Measurements from ENCODE around the gene SCO2.

DNA sequence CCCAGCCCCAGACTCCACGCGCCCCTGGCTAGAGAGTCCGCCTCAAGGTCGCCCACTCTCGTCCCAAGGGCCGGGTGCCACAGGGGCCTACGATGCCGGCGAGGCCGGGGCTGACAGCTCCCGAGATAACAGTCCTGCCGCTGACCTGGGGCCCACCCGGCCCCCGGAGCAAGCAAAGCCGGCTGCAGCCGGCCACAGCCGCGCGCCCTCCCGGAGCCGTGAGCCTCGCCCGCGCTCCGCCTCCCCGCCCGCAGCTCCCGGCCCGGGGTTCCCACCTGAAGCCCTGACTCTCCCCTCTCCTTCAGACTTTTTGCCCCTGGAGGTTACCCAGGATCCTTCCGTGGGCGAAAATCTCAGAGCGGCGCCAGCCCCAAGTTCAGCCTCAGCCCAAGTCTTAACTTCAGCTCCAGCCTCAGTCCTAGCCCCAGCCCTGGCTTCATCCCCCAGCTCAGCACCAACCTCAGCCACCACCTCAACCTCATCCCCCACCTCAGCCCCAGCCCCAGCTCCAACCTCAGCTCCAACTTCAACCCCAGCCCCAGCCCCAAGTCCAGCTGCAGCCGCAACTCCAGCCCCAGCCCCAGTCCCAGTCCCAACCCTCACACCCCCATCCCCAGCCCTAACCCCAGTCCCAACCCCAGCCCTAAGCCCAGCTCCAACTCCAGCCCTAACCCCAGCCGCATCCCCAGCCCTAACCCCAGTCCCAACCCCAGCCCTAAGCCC, 22.0 kb upstream of the SCO2 start:
- TF ChIP-seq, protein P1, sequence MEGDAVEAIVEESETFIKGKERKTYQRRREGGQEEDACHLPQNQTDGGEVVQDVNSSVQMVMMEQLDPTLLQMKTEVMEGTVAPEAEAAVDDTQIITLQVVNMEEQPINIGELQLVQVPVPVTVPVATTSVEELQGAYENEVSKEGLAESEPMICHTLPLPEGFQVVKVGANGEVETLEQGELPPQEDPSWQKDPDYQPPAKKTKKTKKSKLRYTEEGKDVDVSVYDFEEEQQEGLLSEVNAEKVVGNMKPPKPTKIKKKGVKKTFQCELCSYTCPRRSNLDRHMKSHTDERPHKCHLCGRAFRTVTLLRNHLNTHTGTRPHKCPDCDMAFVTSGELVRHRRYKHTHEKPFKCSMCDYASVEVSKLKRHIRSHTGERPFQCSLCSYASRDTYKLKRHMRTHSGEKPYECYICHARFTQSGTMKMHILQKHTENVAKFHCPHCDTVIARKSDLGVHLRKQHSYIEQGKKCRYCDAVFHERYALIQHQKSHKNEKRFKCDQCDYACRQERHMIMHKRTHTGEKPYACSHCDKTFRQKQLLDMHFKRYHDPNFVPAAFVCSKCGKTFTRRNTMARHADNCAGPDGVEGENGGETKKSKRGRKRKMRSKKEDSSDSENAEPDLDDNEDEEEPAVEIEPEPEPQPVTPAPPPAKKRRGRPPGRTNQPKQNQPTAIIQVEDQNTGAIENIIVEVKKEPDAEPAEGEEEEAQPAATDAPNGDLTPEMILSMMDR (IDR thresholded peaks at IDR 0.05 in 2 of 3, conservative IDR thresholded peaks at IDR 0.05 in 1 of 3; ENCODE audit: insufficient read depth in 2 of 3, low read depth in 1 of 3, low read length in 3 of 3), result no peak
- TF ChIP-seq, protein P2, sequence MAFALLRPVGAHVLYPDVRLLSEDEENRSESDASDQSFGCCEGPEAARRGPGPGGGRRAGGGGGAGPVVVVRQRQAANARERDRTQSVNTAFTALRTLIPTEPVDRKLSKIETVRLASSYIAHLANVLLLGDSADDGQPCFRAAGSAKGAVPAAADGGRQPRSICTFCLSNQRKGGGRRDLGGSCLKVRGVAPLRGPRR (CRISPR knock-in tag; IDR thresholded peaks at IDR 0.05), result no peak
- TF ChIP-seq, protein P3, sequence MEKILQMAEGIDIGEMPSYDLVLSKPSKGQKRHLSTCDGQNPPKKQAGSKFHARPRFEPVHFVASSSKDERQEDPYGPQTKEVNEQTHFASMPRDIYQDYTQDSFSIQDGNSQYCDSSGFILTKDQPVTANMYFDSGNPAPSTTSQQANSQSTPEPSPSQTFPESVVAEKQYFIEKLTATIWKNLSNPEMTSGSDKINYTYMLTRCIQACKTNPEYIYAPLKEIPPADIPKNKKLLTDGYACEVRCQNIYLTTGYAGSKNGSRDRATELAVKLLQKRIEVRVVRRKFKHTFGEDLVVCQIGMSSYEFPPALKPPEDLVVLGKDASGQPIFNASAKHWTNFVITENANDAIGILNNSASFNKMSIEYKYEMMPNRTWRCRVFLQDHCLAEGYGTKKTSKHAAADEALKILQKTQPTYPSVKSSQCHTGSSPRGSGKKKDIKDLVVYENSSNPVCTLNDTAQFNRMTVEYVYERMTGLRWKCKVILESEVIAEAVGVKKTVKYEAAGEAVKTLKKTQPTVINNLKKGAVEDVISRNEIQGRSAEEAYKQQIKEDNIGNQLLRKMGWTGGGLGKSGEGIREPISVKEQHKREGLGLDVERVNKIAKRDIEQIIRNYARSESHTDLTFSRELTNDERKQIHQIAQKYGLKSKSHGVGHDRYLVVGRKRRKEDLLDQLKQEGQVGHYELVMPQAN (IDR thresholded peaks at IDR 0.05; ENCODE audit: borderline replicate concordance), result no peak
- TF ChIP-seq, protein P4, sequence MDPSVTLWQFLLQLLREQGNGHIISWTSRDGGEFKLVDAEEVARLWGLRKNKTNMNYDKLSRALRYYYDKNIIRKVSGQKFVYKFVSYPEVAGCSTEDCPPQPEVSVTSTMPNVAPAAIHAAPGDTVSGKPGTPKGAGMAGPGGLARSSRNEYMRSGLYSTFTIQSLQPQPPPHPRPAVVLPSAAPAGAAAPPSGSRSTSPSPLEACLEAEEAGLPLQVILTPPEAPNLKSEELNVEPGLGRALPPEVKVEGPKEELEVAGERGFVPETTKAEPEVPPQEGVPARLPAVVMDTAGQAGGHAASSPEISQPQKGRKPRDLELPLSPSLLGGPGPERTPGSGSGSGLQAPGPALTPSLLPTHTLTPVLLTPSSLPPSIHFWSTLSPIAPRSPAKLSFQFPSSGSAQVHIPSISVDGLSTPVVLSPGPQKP (CRISPR knock-in tag; IDR thresholded peaks at IDR 0.05), result no peak
- no peak for TF ChIP-seq RAD21 (CRISPR knock-in tag; conservative IDR thresholded peaks at IDR 0.05 in 1 of 2, IDR thresholded peaks at IDR 0.05 in 1 of 2)
- no peak for TF ChIP-seq SIN3A (IDR thresholded peaks at IDR 0.05; ENCODE audit: borderline replicate concordance in 2 of 2, control insufficient read depth in 1 of 2, low read depth in 2 of 2, low read length in 2 of 2)
- no peak for TF ChIP-seq TAF9B (IDR thresholded peaks at IDR 0.05; ENCODE audit: partially characterized antibody)
- TF ChIP-seq, protein P5, sequence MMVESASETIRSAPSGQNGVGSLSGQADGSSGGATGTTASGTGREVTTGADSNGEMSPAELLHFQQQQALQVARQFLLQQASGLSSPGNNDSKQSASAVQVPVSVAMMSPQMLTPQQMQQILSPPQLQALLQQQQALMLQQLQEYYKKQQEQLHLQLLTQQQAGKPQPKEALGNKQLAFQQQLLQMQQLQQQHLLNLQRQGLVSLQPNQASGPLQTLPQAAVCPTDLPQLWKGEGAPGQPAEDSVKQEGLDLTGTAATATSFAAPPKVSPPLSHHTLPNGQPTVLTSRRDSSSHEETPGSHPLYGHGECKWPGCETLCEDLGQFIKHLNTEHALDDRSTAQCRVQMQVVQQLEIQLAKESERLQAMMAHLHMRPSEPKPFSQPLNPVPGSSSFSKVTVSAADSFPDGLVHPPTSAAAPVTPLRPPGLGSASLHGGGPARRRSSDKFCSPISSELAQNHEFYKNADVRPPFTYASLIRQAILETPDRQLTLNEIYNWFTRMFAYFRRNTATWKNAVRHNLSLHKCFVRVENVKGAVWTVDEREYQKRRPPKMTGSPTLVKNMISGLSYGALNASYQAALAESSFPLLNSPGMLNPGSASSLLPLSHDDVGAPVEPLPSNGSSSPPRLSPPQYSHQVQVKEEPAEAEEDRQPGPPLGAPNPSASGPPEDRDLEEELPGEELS (CRISPR knock-in tag; IDR thresholded peaks at IDR 0.05; ENCODE audit: borderline replicate concordance), result no peak
- no peak for TF ChIP-seq CREB1 (IDR thresholded peaks at IDR 0.05)
- no peak for TF ChIP-seq CREB1 (CRISPR knock-in tag; IDR thresholded peaks at IDR 0.05)
